Dendritic cell treated with granulocyte-macrophage colony-stimulating factor and Interleukin-4, amounts not matched to agents 40 ng/mL and 50 ng/mL, for 4 days (primary cell): Measurements from ENCODE around the gene DLX3.

Source experiments
- H3K27ac Mint-ChIP-seq: one replicate; pipeline ENCODE4 v1.8.0; 2022; ENCODE audit warnings: mild to moderate bottlenecking, mixed read lengths
- H3K27me3 Mint-ChIP-seq: one replicate; pipeline ENCODE4 v1.8.0; 2022; ENCODE audit warnings: mild to moderate bottlenecking, mixed read lengths
- H3K36me3 Mint-ChIP-seq: one replicate; pipeline ENCODE4 v1.8.0; 2022; ENCODE audit warnings: low read depth, mixed read lengths
- H3K4me1 Mint-ChIP-seq: one replicate; pipeline ENCODE4 v1.8.0; 2022; ENCODE audit warnings: low read depth, mixed read lengths
- H3K4me3 Mint-ChIP-seq: one replicate; pipeline ENCODE4 v1.8.0; 2022; ENCODE audit warnings: mild to moderate bottlenecking, moderate library complexity, mixed read lengths
- H3K9me3 Mint-ChIP-seq: one replicate; pipeline ENCODE4 v1.8.0; 2022; ENCODE audit warnings: mixed read lengths
- intact Hi-C: fragments of 100-400 bp; cut with micrococcal nuclease; formaldehyde crosslinking; loops from one replicate; pipeline ENCODE4 v1.15.0; 2022

DLX3 gene

GRCh38 chr17:49978501-49978900 lies 16.5 kb downstream of the DLX3 start:
- Mint-ChIP-seq H3K4me1 (peaks cover 58% of the 10 kb centered on the region), H3K36me3 (no peaks in the 10 kb centered on the region), H3K4me3 (no peak overlapping the region), H3K27ac (no peak overlapping the region), H3K27me3 (peaks cover 84% of the 10 kb centered on the region), H3K9me3 (no peaks in the 10 kb centered on the region)
- intact Hi-C loops = no loop called here

- H3K27me3 Mint-ChIP-seq = peaks cover 84% of the 10 kb centered on the region
- no peaks in the 10 kb centered on the region for H3K36me3 Mint-ChIP-seq
- peaks cover 65% of the 10 kb centered on the region for H3K4me1 Mint-ChIP-seq
- intact Hi-C loops = no loop called here
- no peaks in the 10 kb centered on the region for H3K9me3 Mint-ChIP-seq
- no peak overlapping the region for H3K27ac Mint-ChIP-seq
- H3K4me3 Mint-ChIP-seq = no peak overlapping the region
Observed at GRCh38 chr17:49977463-49978389, 17.3 kb downstream of the DLX3 start.

- peaks cover 84% of the 10 kb centered on the region for H3K27me3 Mint-ChIP-seq
- no peak overlapping the region for H3K27ac Mint-ChIP-seq
- no peaks in the 10 kb centered on the region for H3K9me3 Mint-ChIP-seq
- intact Hi-C loops = no loop called here
- H3K4me3 Mint-ChIP-seq = no peak overlapping the region
- H3K36me3 Mint-ChIP-seq = no peaks in the 10 kb centered on the region
- peaks cover 74% of the 10 kb centered on the region for H3K4me1 Mint-ChIP-seq
Observed at GRCh38 chr17:49976828-49977202, 18.2 kb downstream of the DLX3 start.

GRCh38 chr17:49976163-49976827 lies 18.7 kb downstream of the DLX3 start:
- Mint-ChIP-seq H3K4me1 (peaks cover 80% of the 10 kb centered on the region), H3K27me3 (peaks cover 84% of the 10 kb centered on the region), H3K27ac (no peak overlapping the region), H3K36me3 (no peaks in the 10 kb centered on the region), H3K4me3 (no peak overlapping the region), H3K9me3 (no peaks in the 10 kb centered on the region)
- intact Hi-C loops = no loop called here

- H3K9me3 Mint-ChIP-seq = no peaks in the 10 kb centered on the region
- H3K4me1 Mint-ChIP-seq = peaks cover 83% of the 10 kb centered on the region
- H3K4me3 Mint-ChIP-seq = no peak overlapping the region
- no peaks in the 10 kb centered on the region for H3K36me3 Mint-ChIP-seq
- intact Hi-C loops = no loop called here
- no peak overlapping the region for H3K27ac Mint-ChIP-seq
- peaks cover 84% of the 10 kb centered on the region for H3K27me3 Mint-ChIP-seq
Observed at GRCh38 chr17:49975531-49975930, 19.5 kb downstream of the DLX3 start.

- Mint-ChIP-seq H3K27me3 (peaks cover 94% of the 10 kb centered on the region), H3K4me3 (no peak overlapping the region), H3K4me1 (peaks cover 80% of the 10 kb centered on the region), H3K36me3 (no peaks in the 10 kb centered on the region), H3K27ac (no peak overlapping the region), H3K9me3 (no peaks in the 10 kb centered on the region)
- intact Hi-C loops = no loop called here
Observed at GRCh38 chr17:49973271-49973615, 21.8 kb downstream of the DLX3 start.

- intact Hi-C loops = no loop called here
- Mint-ChIP-seq H3K36me3 (no peaks in the 10 kb centered on the region), H3K9me3 (no peaks in the 10 kb centered on the region), H3K4me3 (peak overlapping the region; percentile 63), H3K27ac (no peak overlapping the region), H3K4me1 (peaks cover 76% of the 10 kb centered on the region), H3K27me3 (peaks cover 93% of the 10 kb centered on the region)
Observed at GRCh38 chr17:49972486-49973270, 22.3 kb downstream of the DLX3 start.

GRCh38 chr17:49971848-49972485 lies 23.1 kb downstream of the DLX3 start:
- Mint-ChIP-seq H3K4me3 (peak overlapping the region; percentile 63), H3K27ac (peak overlapping the region; percentile 8), H3K27me3 (peaks cover 93% of the 10 kb centered on the region), H3K9me3 (no peaks in the 10 kb centered on the region), H3K4me1 (peaks cover 78% of the 10 kb centered on the region), H3K36me3 (no peaks in the 10 kb centered on the region)
- intact Hi-C loops = no loop called here

- Mint-ChIP-seq H3K27me3 (peaks cover 93% of the 10 kb centered on the region), H3K4me1 (peaks cover 78% of the 10 kb centered on the region), H3K4me3 (peak overlapping the region; percentile 63), H3K36me3 (no peaks in the 10 kb centered on the region), H3K9me3 (no peaks in the 10 kb centered on the region), H3K27ac (peak overlapping the region; percentile 8)
- intact Hi-C loops = no loop called here
Observed at GRCh38 chr17:49971199-49971847, 23.7 kb downstream of the DLX3 start.

- Mint-ChIP-seq H3K36me3 (no peaks in the 10 kb centered on the region), H3K4me3 (no peak overlapping the region), H3K27me3 (peaks cover 93% of the 10 kb centered on the region), H3K4me1 (peaks cover 80% of the 10 kb centered on the region), H3K9me3 (no peaks in the 10 kb centered on the region), H3K27ac (no peak overlapping the region)
- intact Hi-C loops = no loop called here
Observed at GRCh38 chr17:49970498-49970897, 24.5 kb downstream of the DLX3 start.

GRCh38 chr17:49969795-49970389 lies 25.1 kb downstream of the DLX3 start:
- Mint-ChIP-seq H3K4me3 (peak overlapping the region; percentile 86), H3K27me3 (peaks cover 93% of the 10 kb centered on the region), H3K36me3 (no peaks in the 10 kb centered on the region), H3K4me1 (peaks cover 86% of the 10 kb centered on the region), H3K9me3 (no peaks in the 10 kb centered on the region), H3K27ac (peak overlapping the region; percentile 81)
- intact Hi-C loops = no loop called here

- Mint-ChIP-seq H3K27me3 (peaks cover 93% of the 10 kb centered on the region), H3K36me3 (no peaks in the 10 kb centered on the region), H3K4me1 (peaks cover 92% of the 10 kb centered on the region), H3K9me3 (no peaks in the 10 kb centered on the region), H3K27ac (peak within 1 kb of the TSS; percentile 81), H3K4me3 (peak within 1 kb of the TSS; percentile 86)
- intact Hi-C loops = no loop called here
Observed at GRCh38 chr17:49969134-49969759, 25.8 kb downstream of the DLX3 start, which contains the start of gene DLX4. Gene DLX4, plus strand, starts transcription at chr17:49969190. Its CDS starts 279 bp downstream, at chr17:49969469.
